LHCN-M2 (cell line): ENCODE results near the gene ITGA5. TPM values are rescaled to one million over a fixed set of nuclear protein-coding genes. Genes with fewer than 3 reads are reported as not detected.

Source experiments
- DNase-seq: peaks from one replicate; pipeline ENCODE4 v3.0.0-alpha.2; 2012; ENCODE audit warnings: low read depth
- total RNA-seq: library from RNA; depleted of rRNA; stranded (reverse); fragments of >200 nt; gene quantifications from 2 replicates; pipeline ENCODE4 v1.2.3, GENCODE V29; 2014

ITGA5 gene
- total RNA-seq, 1 experiment from 2014 or later: 202 TPM

- DNase-seq: peak; percentile 86
Measured at GRCh38 chr12:54431911-54432814, 13.1 kb upstream of the ITGA5 start.

- DNase-seq: no peak
Measured at GRCh38 chr12:54430471-54431069, 11.5 kb upstream of the ITGA5 start.

GRCh38 chr12:54429014-54429471 is 10.0 kb upstream of the ITGA5 start:
- DNase-seq: no peak

GRCh38 chr12:54428050-54429013 is 9.3 kb upstream of the ITGA5 start:
- peak; percentile 95 for DNase-seq

- DNase-seq: no peak
Measured at GRCh38 chr12:54427106-54427505, 8.0 kb upstream of the ITGA5 start.

GRCh38 chr12:54426690-54427089 is 7.6 kb upstream of the ITGA5 start:
- DNase-seq: no peak

GRCh38 chr12:54425702-54426101 is 6.6 kb upstream of the ITGA5 start:
- no peak for DNase-seq

GRCh38 chr12:54424224-54424623 is 5.2 kb upstream of the ITGA5 start:
- no peak for DNase-seq

GRCh38 chr12:54423816-54424150 is 4.7 kb upstream of the ITGA5 start:
- DNase-seq: no peak

GRCh38 chr12:54421879-54422250 is 2.8 kb upstream of the ITGA5 start:
- no peak for DNase-seq

GRCh38 chr12:54421175-54421878 is 2.3 kb upstream of the ITGA5 start:
- DNase-seq: peak; percentile 72

- peak; percentile 42 for DNase-seq
Measured at GRCh38 chr12:54420766-54421144, 1.7 kb upstream of the ITGA5 start.

- DNase-seq: no peak
Measured at GRCh38 chr12:54418441-54419087, 502 bp downstream of the ITGA5 start.

GRCh38 chr12:54417712-54418440 is 1.2 kb downstream of the ITGA5 start:
- DNase-seq: no peak

- DNase-seq: no peak
Measured at GRCh38 chr12:54416687-54417603, 2.1 kb downstream of the ITGA5 start.

- peak; percentile 34 for DNase-seq
Measured at GRCh38 chr12:54415221-54415929, 3.7 kb downstream of the ITGA5 start.

- peak; percentile 41 for DNase-seq
Measured at GRCh38 chr12:54413284-54414190, 5.5 kb downstream of the ITGA5 start.
